HG03354 (cell line): Measurements from ENCODE around the gene SPTY2D1.
"Not testable (repeated sequence)": the region's sequence is repeated elsewhere in the genome, so short reads cannot be mapped to it uniquely, and the experiment has no call there.

ENCODE experiments used
- ATAC-seq: cut with Tn5 transposase; IDR thresholded peaks from one replicate; pipeline ENCODE4 v1.9.1; 2021; ENCODE audit warnings: mild to moderate bottlenecking; ENCODE audit not compliant: unreplicated experiment, poor library complexity, severe bottlenecking

The SPTY2D1 gene

GRCh38 chr11:18634140-18635032 is at the start of gene SPTY2D1:
SPTY2D1 (minus strand) TSS chr11:18634342; CDS start chr11:18634257, 85 bp downstream.
- ATAC-seq = peak; percentile 95

- ATAC-seq = no peak
Measured at GRCh38 chr11:18682466-18682865, 48.3 kb upstream of the SPTY2D1 start.

GRCh38 chr11:18681949-18682348 is 47.8 kb upstream of the SPTY2D1 start:
- ATAC-seq = not testable (repeated sequence)

- ATAC-seq = no peak
Measured at GRCh38 chr11:18677560-18677959, 43.4 kb upstream of the SPTY2D1 start.

GRCh38 chr11:18676803-18677202 is 42.7 kb upstream of the SPTY2D1 start:
- ATAC-seq = no peak

GRCh38 chr11:18672209-18672608 is 38.1 kb upstream of the SPTY2D1 start:
- ATAC-seq = not testable (repeated sequence)

GRCh38 chr11:18671246-18671645 is 37.1 kb upstream of the SPTY2D1 start:
- ATAC-seq = no peak

GRCh38 chr11:18669711-18670110 is 35.6 kb upstream of the SPTY2D1 start:
- ATAC-seq = no peak

GRCh38 chr11:18669219-18669596 is 35.1 kb upstream of the SPTY2D1 start:
- no peak for ATAC-seq

GRCh38 chr11:18668131-18668530 is 34.0 kb upstream of the SPTY2D1 start:
- ATAC-seq = no peak

- not testable (repeated sequence) for ATAC-seq
Measured at GRCh38 chr11:18665353-18665872, 31.3 kb upstream of the SPTY2D1 start.

- no peak for ATAC-seq
Measured at GRCh38 chr11:18657673-18658072, 23.5 kb upstream of the SPTY2D1 start.

- ATAC-seq = no peak
Measured at GRCh38 chr11:18650859-18651557, 16.9 kb upstream of the SPTY2D1 start.

- ATAC-seq = no peak
Measured at GRCh38 chr11:18650353-18650752, 16.2 kb upstream of the SPTY2D1 start.

- ATAC-seq = not testable (repeated sequence)
Measured at GRCh38 chr11:18643034-18643433, 8.9 kb upstream of the SPTY2D1 start.

GRCh38 chr11:18641677-18642076 is 7.5 kb upstream of the SPTY2D1 start:
- ATAC-seq = no peak

- ATAC-seq = peak; percentile 68
Measured at GRCh38 chr11:18633256-18634139, 644 bp downstream of the SPTY2D1 start.

- ATAC-seq = no peak
Measured at GRCh38 chr11:18632841-18633240, 1.3 kb downstream of the SPTY2D1 start.

- no peak for ATAC-seq
Measured at GRCh38 chr11:18624161-18624560, 10.0 kb downstream of the SPTY2D1 start.

- no peak for ATAC-seq
Measured at GRCh38 chr11:18623707-18624106, 10.4 kb downstream of the SPTY2D1 start.
